Measurements from ENCODE around the gene CCDC77. TPM values are rescaled to one million over a fixed set of nuclear protein-coding genes. Genes with fewer than 3 reads are reported as not detected.
"Not testable (repeated sequence)": the region's sequence is repeated elsewhere in the genome, so short reads cannot be mapped to it uniquely, and the experiment has no call there.

The CCDC77 gene
- 10 to 100 TPM; 19.9 to 25.7 (median 24.6) TPM for polyA plus RNA-seq (ENCODE audit: insufficient read length in 4 of 4)

DNA sequence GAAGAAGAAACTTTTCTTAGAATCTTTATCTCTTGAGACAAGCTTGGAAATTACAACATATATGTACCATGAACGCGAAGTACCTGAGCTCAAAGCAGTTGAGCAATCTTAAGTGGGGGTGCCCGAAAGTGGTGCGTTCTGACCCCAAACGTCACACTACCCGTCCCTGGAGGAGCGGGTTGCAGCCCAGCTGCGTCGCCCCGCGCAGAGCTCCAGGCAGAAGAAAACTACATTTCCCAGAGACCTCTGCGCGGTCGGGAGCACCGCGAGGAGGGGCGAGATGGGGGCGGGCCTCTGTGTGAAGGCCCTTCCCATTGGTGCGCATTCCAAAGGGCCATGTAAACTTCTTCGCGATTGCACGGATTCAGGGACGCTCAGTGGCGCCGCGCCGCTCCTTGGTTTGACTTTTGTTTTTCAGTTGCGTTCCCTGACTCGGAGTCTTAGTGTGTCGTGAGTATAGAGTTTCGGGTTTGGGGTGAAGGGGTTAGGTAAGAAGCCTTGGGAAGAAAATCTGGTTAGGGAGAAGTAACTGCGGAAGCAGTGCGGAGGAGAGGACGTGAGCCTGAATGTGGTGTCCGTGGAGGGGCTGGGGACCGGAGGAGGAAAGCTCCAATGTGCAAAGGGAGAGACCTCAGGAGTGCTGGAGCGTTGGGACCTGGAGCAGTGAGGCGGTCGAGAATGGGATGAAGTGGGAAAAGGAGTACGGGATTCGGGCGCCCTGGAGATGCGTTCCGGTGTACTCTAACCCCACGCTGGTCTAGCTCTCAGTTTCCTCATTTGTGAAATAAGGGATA lies at the start of gene CCDC77:
Gene CCDC77, plus strand, starts transcription at position 410 of the 794 bp plus-strand sequence. CDS start 7,740 bp downstream, outside the sequence.
- DNase-seq (ENCODE audit: low read depth in 4 of 4, low spot score in 3 of 4): peak; percentile 88 to 92 (median 91)

DNA sequence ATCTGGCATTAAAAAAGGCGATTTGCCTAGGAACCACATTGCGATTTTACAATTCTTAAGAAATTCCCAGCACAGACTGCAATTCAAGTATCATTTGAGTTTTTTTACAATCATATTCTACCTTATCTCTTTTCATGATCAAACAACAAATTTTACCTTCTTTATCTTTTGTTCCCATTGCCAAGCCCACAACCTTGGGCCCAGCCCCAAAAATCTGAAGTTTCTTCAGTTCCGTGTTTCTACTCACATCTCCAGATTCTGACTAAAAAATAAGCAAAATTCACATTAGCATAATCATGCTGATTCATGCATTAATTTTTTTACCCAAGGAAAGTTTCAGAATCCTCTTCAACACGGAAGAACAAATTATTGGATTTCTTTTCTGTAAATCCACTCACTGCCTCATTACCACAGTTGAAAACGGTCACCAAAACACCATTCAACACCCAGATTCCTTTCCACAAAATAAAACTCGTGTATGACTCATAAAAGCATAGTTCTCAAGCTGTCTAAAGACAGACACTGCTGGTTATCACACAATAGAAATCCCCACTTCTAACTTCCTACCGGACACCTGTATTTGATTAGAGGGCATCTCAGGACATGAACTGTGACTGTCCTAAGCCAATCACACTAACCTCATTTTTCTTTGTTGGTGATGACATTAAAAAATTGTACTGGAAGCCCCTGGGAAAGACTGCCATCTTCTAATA lies 45.0 kb upstream of the CCDC77 start:
- no peak for DNase-seq (ENCODE audit: low read depth in 4 of 4, low spot score in 3 of 4)

DNA sequence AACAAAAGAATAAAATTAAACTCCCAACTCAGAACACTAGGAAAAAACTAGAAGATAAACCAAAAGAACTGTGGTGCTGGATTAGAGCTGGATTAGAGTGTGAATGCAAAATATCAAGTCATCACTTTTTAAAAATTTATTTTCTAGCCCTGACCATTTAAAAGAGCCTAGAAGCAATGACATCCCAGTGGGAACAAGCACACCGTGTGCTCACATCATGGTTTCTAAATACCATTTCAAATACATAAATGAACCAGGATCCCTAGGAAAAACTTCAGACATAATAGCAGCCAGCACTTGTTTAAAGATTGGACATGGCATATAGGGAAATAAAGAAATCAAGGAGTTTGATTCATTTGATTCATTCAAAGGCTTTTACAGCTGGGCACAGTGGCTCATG lies 42.4 kb upstream of the CCDC77 start:
- no peak for DNase-seq (ENCODE audit: low read depth in 4 of 4, low spot score in 3 of 4)

DNA sequence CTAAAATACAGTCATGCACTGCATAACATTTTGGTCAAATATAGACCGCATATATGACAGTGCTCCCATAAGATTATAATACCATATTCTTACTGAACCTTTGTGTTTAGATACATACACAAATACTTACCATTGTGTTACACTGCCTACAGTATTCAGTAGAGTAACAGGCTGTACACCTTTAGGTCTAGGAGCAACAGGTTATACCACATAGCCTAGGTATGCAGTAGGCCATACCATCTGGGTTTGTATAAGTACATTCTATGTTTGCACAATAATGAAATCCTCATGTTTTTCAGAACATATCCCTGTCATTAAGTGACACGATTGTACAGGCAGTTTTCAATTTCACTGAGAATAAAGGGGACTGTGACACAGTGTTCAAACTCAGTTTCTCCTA lies 34.6 kb upstream of the CCDC77 start:
- DNase-seq (ENCODE audit: low read depth in 4 of 4, low spot score in 3 of 4): no peak

DNA sequence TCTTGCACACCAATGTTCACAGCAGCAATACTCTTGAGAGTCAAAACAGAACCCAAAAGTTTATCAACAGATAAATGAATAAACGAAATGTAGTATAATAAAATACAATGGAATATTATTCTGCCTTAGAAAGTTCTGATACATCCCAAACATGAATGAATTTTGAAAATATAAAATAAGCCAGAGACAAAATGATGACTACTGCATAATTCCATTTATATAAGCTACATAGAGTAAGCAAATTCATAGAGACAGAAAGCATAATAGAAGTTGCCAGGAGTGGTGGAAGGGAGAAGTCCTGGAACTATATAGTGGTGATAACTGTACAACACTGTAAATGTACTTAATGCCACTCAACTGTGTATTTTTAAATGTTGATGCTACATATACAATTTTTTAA lies 33.5 kb upstream of the CCDC77 start:
- no peak for DNase-seq (ENCODE audit: low read depth in 4 of 4, low spot score in 3 of 4)

DNA sequence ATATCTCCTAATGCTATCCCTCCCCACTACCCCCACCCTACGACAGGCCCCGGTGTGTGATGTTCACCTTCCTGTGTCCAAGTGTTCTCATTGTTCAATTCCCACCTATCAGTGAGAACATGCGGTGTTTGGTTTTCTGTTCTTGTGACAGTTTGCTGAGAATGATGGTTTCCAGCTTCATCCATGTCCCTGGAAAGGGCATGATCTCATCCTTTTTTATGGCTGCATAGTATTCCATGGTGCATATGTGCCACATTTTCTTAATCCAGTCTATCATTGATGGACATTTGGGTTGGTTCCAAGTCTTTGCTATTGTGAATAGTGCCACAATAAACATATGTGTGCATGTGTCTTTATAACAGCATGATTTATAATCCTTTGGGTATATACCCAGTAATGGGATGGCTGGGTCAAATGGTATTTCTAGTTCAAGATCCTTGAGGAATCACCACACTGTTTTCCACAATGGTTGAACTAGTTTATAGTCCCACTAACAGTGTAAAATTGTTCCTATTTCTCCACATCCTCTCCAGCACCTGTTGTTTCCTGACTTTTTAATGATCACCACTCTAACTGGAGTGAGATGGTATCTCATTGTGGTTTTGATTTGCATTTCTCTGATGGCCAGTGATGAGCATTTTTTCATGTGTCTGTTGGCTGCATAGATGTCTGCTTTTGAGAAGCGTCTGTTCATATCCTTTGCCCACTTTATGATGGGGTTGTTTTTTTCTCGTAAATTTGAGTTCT lies 30.5 kb upstream of the CCDC77 start:
- not testable (repeated sequence) for DNase-seq (ENCODE audit: low read depth in 4 of 4, low spot score in 3 of 4)

DNA sequence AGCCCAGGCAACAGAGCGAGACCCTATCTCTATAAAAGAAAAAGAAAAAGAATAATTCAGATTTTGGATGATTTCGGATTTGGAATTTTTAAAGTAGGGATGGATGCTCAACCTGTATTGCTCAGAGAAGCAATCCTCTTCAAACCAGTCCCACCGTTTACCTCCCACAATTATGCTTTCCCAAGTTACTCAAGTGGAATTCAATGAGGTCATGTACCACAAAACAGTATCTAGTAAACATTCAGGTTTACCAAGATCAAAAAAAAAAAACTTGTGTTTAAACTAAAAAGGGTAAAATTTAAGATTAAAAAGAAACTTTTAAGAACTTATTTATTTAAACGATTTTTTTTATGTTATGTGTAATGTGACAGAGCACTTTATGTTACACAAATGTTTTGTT lies 14.8 kb upstream of the CCDC77 start:
- DNase-seq (ENCODE audit: low read depth in 4 of 4, low spot score in 3 of 4): no peak

DNA sequence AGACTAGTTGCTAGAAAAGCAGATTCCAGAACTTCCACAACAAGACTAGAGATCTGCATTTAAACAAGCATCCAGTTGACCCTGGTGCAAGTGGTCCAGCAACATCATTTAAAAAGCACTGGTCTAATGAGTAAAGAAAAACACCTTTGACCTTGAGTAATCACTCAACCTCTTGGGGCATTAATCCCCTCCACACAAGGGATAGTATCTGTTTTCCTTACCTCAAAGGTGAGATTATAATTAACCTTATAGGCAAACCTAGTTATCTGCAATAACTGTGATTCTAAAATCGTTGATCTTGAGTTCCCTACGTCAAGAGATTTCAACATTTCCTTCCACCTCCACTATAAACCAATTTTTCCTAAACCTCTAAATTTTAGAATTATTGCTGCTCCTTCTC lies 13.4 kb upstream of the CCDC77 start:
- DNase-seq (ENCODE audit: low read depth in 4 of 4, low spot score in 3 of 4): no peak

DNA sequence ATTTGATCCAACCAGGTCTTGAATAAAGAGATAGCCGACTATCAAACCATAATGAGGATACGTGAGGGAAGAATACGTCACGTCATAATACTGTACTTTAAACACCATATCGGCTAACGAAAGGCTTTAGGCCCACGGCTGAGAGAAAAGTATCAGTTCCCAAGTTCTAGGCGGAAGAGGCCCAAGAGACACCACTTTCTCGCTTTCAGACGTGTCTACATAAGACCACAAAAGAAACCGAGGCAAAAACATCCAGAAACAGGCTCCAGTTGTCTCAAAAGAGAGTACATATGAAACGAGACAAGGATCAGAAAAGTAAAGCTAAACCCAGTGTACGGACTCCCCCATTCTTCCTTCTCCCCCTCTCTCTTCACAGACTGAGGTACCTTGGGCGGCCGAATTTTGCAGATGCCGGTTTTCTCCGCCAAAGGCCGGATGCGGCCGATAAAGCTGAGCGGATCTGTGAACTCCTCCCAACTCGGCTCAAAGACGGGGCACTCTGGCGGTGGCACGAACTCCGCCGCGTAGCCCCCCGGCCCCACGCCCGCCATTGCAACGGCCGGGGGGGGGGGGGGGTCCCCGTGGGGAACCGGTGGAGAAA lies 12.8 kb upstream of the CCDC77 start:
- DNase-seq (ENCODE audit: low read depth in 4 of 4, low spot score in 3 of 4): no peak

DNA sequence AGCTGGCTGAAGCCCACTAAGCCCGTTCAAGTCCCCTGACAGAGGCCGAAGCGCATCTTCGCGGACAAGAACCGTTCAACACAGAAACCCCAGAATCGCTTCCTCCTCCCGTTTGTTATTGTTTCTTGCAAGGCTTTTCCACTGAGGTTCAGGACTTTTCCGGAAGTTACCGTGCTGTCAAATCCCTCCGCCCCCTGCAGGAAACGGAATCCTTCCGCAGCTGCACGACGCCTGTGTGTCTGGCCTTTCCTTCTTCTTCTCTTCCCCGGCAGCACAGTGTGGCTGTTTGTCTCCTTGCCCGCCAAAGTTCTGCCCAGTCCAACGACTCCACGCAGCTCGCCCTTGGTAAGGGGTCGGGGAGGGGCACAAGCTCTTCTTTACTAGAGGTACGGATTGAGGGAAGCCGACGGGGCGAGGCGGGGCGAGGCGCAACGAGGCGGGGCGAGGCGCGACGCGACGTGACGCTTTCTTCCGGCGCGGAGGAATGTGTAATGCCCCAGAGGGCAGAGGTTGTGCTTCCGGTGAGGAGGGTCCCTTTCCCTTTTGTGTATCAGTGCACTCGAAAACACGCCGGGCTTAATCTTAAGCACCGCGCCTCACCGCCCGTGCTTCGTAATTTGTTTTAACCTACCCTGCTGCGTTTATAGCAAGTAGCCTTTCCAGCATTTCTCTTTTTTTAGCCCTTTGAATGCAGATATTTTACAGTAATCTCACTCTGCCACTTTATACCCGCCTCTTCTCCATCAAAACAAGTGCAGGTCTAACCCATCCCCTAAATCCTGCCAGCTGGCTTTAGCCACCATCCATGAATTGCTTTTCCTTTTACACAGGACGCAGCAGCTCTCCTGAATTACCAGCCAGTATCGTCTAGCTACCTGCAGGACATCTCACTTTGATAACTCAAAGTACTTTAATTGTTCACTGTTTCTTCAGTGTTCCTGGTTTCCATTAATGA lies 12.0 kb upstream of the CCDC77 start, which contains the start of gene KDM5A:
Gene KDM5A, minus strand, starts transcription at position 179 of the 955 bp plus-strand sequence. CDS start 229 bp downstream, outside the sequence.
- DNase-seq (ENCODE audit: low read depth in 4 of 4, low spot score in 3 of 4): peak; percentile 90 to 96 (median 91)

DNA sequence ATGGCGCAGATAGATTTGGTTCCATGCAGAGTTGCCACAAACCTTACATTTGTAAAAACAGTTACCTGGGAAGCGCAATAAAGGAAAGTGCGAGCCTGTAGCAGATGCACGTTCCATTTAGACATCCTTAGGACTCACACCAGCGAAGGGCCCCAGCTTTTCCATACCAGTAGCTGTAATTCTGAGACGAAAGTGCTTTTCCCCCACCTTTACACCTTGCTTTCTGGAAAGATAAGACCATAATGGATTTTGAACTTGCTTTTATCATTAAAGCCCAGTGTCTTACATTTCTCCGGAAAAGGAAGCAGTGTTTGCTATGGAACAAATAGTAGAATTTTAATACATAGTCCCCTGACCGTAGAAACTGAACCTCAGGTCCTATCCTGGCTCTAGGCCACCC lies 616 bp upstream of the CCDC77 start:
- no peak for DNase-seq (ENCODE audit: low read depth in 4 of 4, low spot score in 3 of 4)

DNA sequence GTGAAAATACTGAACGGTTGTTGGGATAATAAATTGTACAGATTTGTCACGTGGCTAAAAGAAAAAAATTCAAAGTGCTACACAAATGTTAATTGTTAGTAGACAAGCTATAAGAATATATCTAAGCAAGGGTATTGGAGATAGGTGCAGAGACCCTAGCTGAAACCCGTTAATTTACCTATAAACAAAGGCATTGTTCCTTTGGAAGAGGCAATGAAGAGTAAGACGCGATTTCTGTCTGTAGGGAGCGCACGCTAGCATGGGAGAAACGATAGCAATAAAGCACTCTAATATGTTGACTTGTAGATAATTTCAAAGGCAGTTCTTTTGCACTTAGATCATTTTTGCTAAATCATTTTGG lies 565 bp downstream of the CCDC77 start:
- no peak for DNase-seq (ENCODE audit: low read depth in 4 of 4, low spot score in 3 of 4)

DNA sequence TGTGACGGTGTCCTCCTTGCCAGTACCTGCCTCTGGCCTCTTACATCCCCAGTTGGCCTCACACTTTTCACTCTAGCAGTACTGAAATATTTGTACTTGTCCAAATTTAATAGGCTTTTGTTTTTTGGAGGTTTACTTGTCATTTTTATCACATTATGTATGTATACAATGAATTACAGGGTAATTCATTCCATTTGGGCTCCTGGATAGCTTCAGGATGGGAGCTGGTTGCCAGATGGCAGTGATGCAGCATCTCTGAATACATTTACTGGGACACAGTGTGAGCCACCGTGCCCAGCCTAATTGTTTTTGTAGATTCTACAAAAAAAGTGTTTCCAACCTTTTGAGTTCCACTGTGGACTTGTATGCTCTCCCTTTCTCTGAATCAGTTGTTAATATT lies 13.4 kb downstream of the CCDC77 start:
- DNase-seq (ENCODE audit: low read depth in 4 of 4, low spot score in 3 of 4): no peak

DNA sequence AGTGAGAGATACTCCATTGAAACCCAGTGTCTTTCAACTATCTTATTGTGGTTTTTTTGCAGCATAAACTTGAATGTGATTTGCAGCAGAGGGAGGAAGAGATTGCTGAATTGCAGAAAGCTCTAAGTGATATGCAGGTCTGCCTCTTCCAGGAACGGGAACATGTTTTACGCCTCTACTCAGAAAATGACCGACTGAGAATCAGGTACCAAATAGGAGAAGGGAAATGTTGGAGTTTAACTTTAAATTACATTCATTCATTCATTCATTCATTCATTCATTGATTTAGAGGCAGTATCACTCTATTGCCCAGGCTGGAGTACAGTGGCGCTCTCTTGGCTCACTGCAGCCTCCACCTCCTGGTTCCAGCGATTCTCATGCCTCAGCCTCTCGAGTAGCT lies 17.0 kb downstream of the CCDC77 start:
- no peak for DNase-seq (ENCODE audit: low read depth in 4 of 4, low spot score in 3 of 4)

DNA sequence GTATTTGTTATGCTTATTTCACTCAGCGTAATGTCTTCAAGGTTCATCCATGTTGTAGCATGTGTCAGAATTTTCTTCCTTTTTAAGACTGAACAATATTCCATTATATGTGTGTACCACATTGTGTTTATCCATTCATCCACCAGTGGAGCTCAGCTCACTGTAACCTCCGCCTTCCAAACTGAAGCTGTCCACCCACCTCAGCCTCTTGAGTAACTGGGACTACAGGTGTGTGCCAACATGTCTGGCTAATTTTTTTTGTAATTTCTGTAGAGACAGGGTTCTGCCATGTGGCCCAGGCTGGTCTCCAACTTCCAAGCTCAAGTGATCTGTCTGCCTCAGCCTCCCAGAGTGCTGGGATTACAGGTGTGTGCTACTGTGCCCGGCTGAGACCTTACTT lies 21.1 kb downstream of the CCDC77 start:
- DNase-seq (ENCODE audit: low read depth in 4 of 4, low spot score in 3 of 4): no peak

DNA sequence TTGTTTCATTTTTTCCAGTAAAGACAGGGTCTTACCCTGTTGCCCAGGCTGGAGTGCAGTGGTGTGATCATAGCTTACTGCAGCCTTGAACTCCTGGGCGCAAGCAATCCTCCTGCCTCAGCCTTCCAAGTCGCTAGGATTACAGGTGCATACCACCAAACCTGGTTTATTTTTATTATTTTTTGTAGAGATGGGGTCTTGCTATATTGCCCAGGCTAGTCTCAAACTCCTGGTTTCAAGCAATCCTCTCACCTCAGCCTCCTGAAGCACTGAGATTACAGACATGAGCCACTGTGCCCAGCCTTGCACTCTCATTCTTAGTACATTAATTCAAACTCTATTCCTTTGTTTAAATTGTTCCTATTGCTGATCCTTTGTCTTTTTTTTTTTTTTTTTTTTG lies 34.3 kb downstream of the CCDC77 start:
- DNase-seq (ENCODE audit: low read depth in 4 of 4, low spot score in 3 of 4): not testable (repeated sequence)

DNA sequence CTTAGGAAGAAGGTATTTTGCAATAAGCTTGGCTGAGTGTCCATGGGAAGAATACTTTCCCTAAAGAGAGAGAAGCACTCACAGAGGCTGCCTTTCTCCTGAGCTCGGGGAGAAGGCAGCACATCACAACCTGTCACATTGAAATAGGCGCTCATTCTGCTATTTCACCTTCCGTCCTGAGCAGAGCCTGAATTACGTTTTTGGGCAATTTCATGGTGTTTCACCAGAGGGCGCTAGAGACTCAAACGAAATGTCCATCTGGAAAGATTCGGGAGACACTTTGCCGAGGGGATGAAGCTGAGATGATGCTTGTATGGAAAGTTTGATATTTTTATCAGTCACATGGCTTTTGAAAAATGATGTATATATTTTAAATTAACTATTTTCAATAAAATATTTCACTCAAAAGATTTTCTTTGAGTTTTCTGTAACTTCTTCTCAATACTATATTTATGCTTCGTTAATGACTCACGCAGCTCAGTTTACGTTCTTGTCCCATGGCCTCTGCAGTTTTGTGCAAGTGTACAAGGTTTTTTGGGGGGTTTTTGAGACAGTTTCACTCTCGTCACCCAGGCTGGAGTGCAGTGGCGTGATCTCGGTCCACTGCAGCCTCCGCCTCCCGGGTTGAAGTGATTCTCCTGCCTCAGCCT lies 40.9 kb downstream of the CCDC77 start:
- DNase-seq (ENCODE audit: low read depth in 4 of 4, low spot score in 3 of 4): peak in 1 of 4 donors; percentile 44

DNA sequence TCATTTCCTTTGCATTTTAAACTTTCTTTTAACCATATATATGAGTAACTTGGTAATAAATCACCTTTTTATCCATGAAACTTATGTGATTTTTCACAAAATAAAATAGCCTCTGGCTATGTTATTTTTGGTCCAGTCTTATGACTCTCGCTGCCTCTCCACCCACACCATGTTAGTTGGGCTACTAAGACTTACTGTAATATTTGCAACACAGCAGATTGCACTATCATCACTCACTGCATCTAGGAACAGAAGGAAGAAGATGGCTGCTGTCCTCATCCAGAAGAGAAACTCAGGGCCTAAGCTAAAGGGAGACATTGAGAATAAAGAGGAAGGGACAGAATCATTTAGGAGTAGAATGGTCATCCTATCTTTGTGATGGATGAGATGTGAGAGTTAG lies 45.7 kb downstream of the CCDC77 start:
- DNase-seq (ENCODE audit: low read depth in 4 of 4, low spot score in 3 of 4): no peak

DNA sequence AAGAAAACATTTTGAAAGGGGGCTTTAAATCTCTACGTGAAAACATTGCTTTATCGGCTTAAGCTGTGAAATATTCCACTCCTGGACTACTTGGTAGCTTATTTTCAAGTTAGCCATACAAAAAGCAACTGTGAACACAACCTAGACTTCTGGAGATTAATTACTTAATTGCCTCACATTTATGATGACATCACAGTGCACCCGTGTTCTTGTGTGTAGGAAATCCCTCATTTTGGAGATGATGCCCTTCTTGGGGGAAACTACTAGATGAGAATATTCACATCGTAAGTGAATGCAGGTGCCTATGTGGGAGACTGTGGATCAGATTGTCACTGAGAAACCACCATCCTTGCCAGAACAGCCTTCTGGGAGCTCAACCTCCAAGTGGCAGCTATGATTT lies 47.8 kb downstream of the CCDC77 start:
- DNase-seq (ENCODE audit: low read depth in 4 of 4, low spot score in 3 of 4): no peak

Data from right renal pelvis (tissue), 4 donors.